Hepatocyte (in vitro differentiated cells): ENCODE results near the gene KIF13A. TPM values are rescaled to one million over a fixed set of nuclear protein-coding genes. Genes with fewer than 3 reads are reported as not detected.

Source experiments
- DNase-seq: peaks from one replicate; pipeline ENCODE4 v3.0.0-alpha.2; 2016; ENCODE audit warnings: low spot score
- H2AFZ ChIP-seq: fragments of 200-600 bp; sonication (generic); 2 replicates; pipeline ENCODE4 v1.6.0; 2016; ENCODE audit warnings: antibody characterized with exemption, mild to moderate bottlenecking
- H3K27ac ChIP-seq: fragments of 200-600 bp; sonication (generic); 2 replicates; pipeline ENCODE4 v1.5.1; 2016; ENCODE audit warnings: mild to moderate bottlenecking
- H3K27me3 ChIP-seq: fragments of 200-600 bp; sonication (generic); 2 replicates; pipeline ENCODE4 v1.6.1; 2016
- H3K36me3 ChIP-seq: fragments of 200-600 bp; sonication (generic); replicated peaks from 2 replicates; pipeline ENCODE4 v1.5.1; 2016; ENCODE audit warnings: low read depth; ENCODE audit not compliant: insufficient read depth
- H3K4me1 ChIP-seq: fragments of 200-600 bp; sonication (generic); 2 replicates; pipeline ENCODE4 v1.5.1; 2016; ENCODE audit warnings: mild to moderate bottlenecking, moderate library complexity; ENCODE audit not compliant: insufficient read depth
- H3K4me2 ChIP-seq: fragments of 200-600 bp; sonication (generic); 2 replicates; pipeline ENCODE4 v1.6.0; 2016
- H3K4me3 ChIP-seq: fragments of 200-600 bp; sonication (generic); 2 replicates; pipeline ENCODE4 v1.5.1; 2016; ENCODE audit warnings: mild to moderate bottlenecking
- H3K79me2 ChIP-seq: fragments of 200-600 bp; sonication (generic); 2 replicates; pipeline ENCODE4 v1.6.0; 2017; ENCODE audit warnings: mild to moderate bottlenecking
- H3K9me2 ChIP-seq: fragments of 200-600 bp; sonication (generic); replicated peaks from 2 replicates; pipeline ENCODE4 v1.6.0; 2017; ENCODE audit warnings: mild to moderate bottlenecking; ENCODE audit not compliant: insufficient read depth
- H3K9me3 ChIP-seq: fragments of 200-600 bp; sonication (generic); 2 replicates; pipeline ENCODE4 v1.5.1; 2016; ENCODE audit warnings: low read depth, mild to moderate bottlenecking
- H4K20me1 ChIP-seq: fragments of 200-600 bp; sonication (generic); 2 replicates; pipeline ENCODE4 v1.6.0; 2016; ENCODE audit warnings: mild to moderate bottlenecking; ENCODE audit not compliant: insufficient read depth, poor library complexity, severe bottlenecking
- CTCF ChIP-seq: fragments of 200-600 bp; sonication (generic); IDR thresholded peaks from 2 replicates; pipeline ENCODE4 v1.5.1; 2016; ENCODE audit warnings: antibody characterized with exemption, mild to moderate bottlenecking; ENCODE audit not compliant: poor library complexity
- EZH2 ChIP-seq: fragments of 200-600 bp; sonication (generic); IDR thresholded peaks from 2 replicates; pipeline ENCODE4 v1.6.1; 2016; ENCODE audit warnings: antibody characterized with exemption, mild to moderate bottlenecking, borderline replicate concordance
- EZH2phosphoT487 ChIP-seq: fragments of 200-600 bp; sonication (generic); IDR thresholded peaks from one replicate; pipeline ENCODE4 v1.6.1; 2018; ENCODE audit warnings: antibody characterized with exemption, mild to moderate bottlenecking, low read depth, moderate library complexity; ENCODE audit not compliant: unreplicated experiment, severe bottlenecking
- WGBS: methylation state at CpG from one replicate; pipeline ENCODE4 v1.1.6; 2016; ENCODE audit warnings: low lambda C conversion rate; ENCODE audit errors: missing lambda C conversion rate; 5-methylcytosine and 5-hydroxymethylcytosine counted together
- polyA plus RNA-seq: library from polyadenylated mRNA; unstranded; fragments of >200 nt; fragmentation: Nextera tagmentation; extraction: Ambion mirVana; gene quantifications from 2 replicates; pipeline ENCODE4 v1.2.1, GENCODE V29; 2016
- total RNA-seq: library from RNA; depleted of rRNA; stranded (reverse); fragments of >200 nt; gene quantifications from 2 replicates; pipeline ENCODE4 v1.2.3, GENCODE V29; 2014

KIF13A gene
- total and polyA plus RNA-seq, 2 experiments from 2014 or later: 13.0 to 27.9 TPM

- H4K20me1 ChIP-seq: no peaks in the 10 kb centered on the region
- H3K9me3 ChIP-seq: no peaks in the 10 kb centered on the region
- no peaks in the 10 kb centered on the region for H3K4me1 ChIP-seq
- H2AFZ ChIP-seq: no peak overlapping the region
- DNase-seq: no peak
- H3K27ac ChIP-seq: no peak overlapping the region
- 88% methylated on average over 2 of the region's 2 CpGs for WGBS
- H3K9me2 ChIP-seq: no peaks in the 10 kb centered on the region
- no peak for TF ChIP-seq EZH2phosphoT487
- no peak for TF ChIP-seq CTCF
- TF ChIP-seq EZH2: no peak
- H3K4me2 ChIP-seq: no peak overlapping the region
- H3K4me3 ChIP-seq: no peak overlapping the region
- H3K79me2 ChIP-seq: no peaks in the 10 kb centered on the region
- H3K27me3 ChIP-seq: no peaks in the 10 kb centered on the region
- no peaks in the 10 kb centered on the region for H3K36me3 ChIP-seq
Measured at GRCh38 chr6:18031680-18032256, 44.3 kb upstream of the KIF13A start.

- Histone ChIP-seq H3K9me2 (no peaks in the 10 kb centered on the region), H3K27me3 (no peaks in the 10 kb centered on the region), H3K27ac (no peak overlapping the region), H3K36me3 (no peaks in the 10 kb centered on the region), H3K4me1 (no peaks in the 10 kb centered on the region), H3K4me3 (no peak overlapping the region), H4K20me1 (no peaks in the 10 kb centered on the region), H3K79me2 (no peaks in the 10 kb centered on the region), H3K4me2 (no peak overlapping the region), H3K9me3 (no peaks in the 10 kb centered on the region), H2AFZ (no peak overlapping the region)
- WGBS: 89% methylated on average over 2 of the region's 2 CpGs
- TF ChIP-seq EZH2: no peak
- TF ChIP-seq CTCF: no peak
- no peak for TF ChIP-seq EZH2phosphoT487
- no peak for DNase-seq
Measured at GRCh38 chr6:18031189-18031588, 43.8 kb upstream of the KIF13A start.

GRCh38 chr6:18028332-18028731 is 40.9 kb upstream of the KIF13A start:
- Histone ChIP-seq H2AFZ (no peak overlapping the region), H4K20me1 (no peaks in the 10 kb centered on the region), H3K4me2 (no peak overlapping the region), H3K27ac (no peak overlapping the region), H3K4me3 (no peak overlapping the region), H3K79me2 (no peaks in the 10 kb centered on the region), H3K9me3 (no peaks in the 10 kb centered on the region), H3K27me3 (no peaks in the 10 kb centered on the region), H3K4me1 (no peaks in the 10 kb centered on the region), H3K36me3 (no peaks in the 10 kb centered on the region), H3K9me2 (no peaks in the 10 kb centered on the region)
- DNase-seq: no peak
- no peak for TF ChIP-seq EZH2phosphoT487
- no peak for TF ChIP-seq CTCF
- no peak for TF ChIP-seq EZH2
- 49% methylated on average over 2 of the region's 2 CpGs for WGBS

- no peak overlapping the region for H3K4me3 ChIP-seq
- no peaks in the 10 kb centered on the region for H3K9me2 ChIP-seq
- no peaks in the 10 kb centered on the region for H3K9me3 ChIP-seq
- no peaks in the 10 kb centered on the region for H3K27me3 ChIP-seq
- H3K27ac ChIP-seq: no peak overlapping the region
- 95% methylated on average over 6 of the region's 6 CpGs for WGBS
- H3K79me2 ChIP-seq: no peaks in the 10 kb centered on the region
- no peaks in the 10 kb centered on the region for H3K36me3 ChIP-seq
- TF ChIP-seq CTCF (no peak), EZH2phosphoT487 (no peak), EZH2 (no peak)
- no peaks in the 10 kb centered on the region for H4K20me1 ChIP-seq
- H2AFZ ChIP-seq: no peak overlapping the region
- peaks cover 6% of the 10 kb centered on the region for H3K4me1 ChIP-seq
- no peak overlapping the region for H3K4me2 ChIP-seq
- no peak for DNase-seq
Measured at GRCh38 chr6:18025596-18025995, 38.2 kb upstream of the KIF13A start.
